ENCODE data around the gene ZCWPW1.

The ZCWPW1 gene

GRCh38 chr7:100466653-100467605 lies 38.4 kb upstream of the ZCWPW1 start:
- DNase-seq (ENCODE audit: low read depth): no peak
- no peak for TF ChIP-seq CTCF (IDR thresholded peaks at IDR 0.05; ENCODE audit: low read length, missing control alignments)
- H3K4me3 ChIP-seq (replicated peaks; ENCODE audit: low read depth, low read length): no peak overlapping the region

GRCh38 chr7:100465702-100466311 lies 37.3 kb upstream of the ZCWPW1 start:
- peak; percentile 71 for TF ChIP-seq CTCF (IDR thresholded peaks at IDR 0.05; ENCODE audit: low read length, missing control alignments)
- H3K4me3 ChIP-seq (replicated peaks; ENCODE audit: low read depth, low read length): no peak overlapping the region
- DNase-seq (ENCODE audit: low read depth): peak; percentile 79

- no peak overlapping the region for H3K4me3 ChIP-seq (replicated peaks; ENCODE audit: low read depth, low read length)
- no peak for TF ChIP-seq CTCF (IDR thresholded peaks at IDR 0.05; ENCODE audit: low read length, missing control alignments)
- DNase-seq (ENCODE audit: low read depth): no peak
Observed at GRCh38 chr7:100465299-100465698, 36.8 kb upstream of the ZCWPW1 start.

- no peak overlapping the region for H3K4me3 ChIP-seq (replicated peaks; ENCODE audit: low read depth, low read length)
- no peak for DNase-seq (ENCODE audit: low read depth)
- TF ChIP-seq CTCF (IDR thresholded peaks at IDR 0.05; ENCODE audit: low read length, missing control alignments): no peak
Observed at GRCh38 chr7:100464791-100465190, 36.3 kb upstream of the ZCWPW1 start.

- no peak for DNase-seq (ENCODE audit: low read depth)
- no peak for TF ChIP-seq CTCF (IDR thresholded peaks at IDR 0.05; ENCODE audit: low read length, missing control alignments)
- no peak within 1 kb of the TSS for H3K4me3 ChIP-seq (replicated peaks; ENCODE audit: low read depth, low read length)
Observed at GRCh38 chr7:100464210-100464660, 35.7 kb upstream of the ZCWPW1 start, which contains the start of gene SPACDR. TSS of gene SPACDR (minus strand) at chr7:100464260. CDS start at chr7:100464025, 235 bp downstream.

- no peak for TF ChIP-seq CTCF (IDR thresholded peaks at IDR 0.05; ENCODE audit: low read length, missing control alignments)
- no peak for DNase-seq (ENCODE audit: low read depth)
- H3K4me3 ChIP-seq (replicated peaks; ENCODE audit: low read depth, low read length): no peak overlapping the region
Observed at GRCh38 chr7:100457033-100457432, 28.5 kb upstream of the ZCWPW1 start.

All from fibroblast of pulmonary artery (primary cell).